GM23338 (cell line): ENCODE results near the gene DDB1. TPM values are rescaled to one million over a fixed set of nuclear protein-coding genes. Genes with fewer than 3 reads are reported as not detected.
A peak's percentile ranks its signal among the peaks of the same experiment; 100 is the strongest.

ENCODE experiments used
- ATAC-seq: fragments of 200-7000 bp; cut with Tn5 transposase; 3 replicates; pipeline ENCODE4 v1.9.1; 2020
- DNase-seq: peaks from one replicate; pipeline ENCODE4 v3.0.0-alpha.2; 2015; ENCODE audit warnings: low spot score
- H2AFZ ChIP-seq: fragments of 200-600 bp; sonication (generic); 2 replicates; pipeline ENCODE4 v1.8.0; 2016; ENCODE audit warnings: antibody characterized with exemption, mild to moderate bottlenecking, moderate library complexity
- H3F3A ChIP-seq: fragments of 200-600 bp; sonication (generic); replicated peaks from 2 replicates; pipeline ENCODE4 v1.8.0; 2017; ENCODE audit warnings: antibody characterized with exemption, mixed run types, low read depth
- H3K27ac ChIP-seq: fragments of 200-600 bp; sonication (generic); 2 replicates; pipeline ENCODE4 v1.6.1; 2016; ENCODE audit warnings: low read depth
- H3K27me3 ChIP-seq: fragments of 200-600 bp; sonication (generic); 2 replicates; pipeline ENCODE4 v1.8.0; 2016; ENCODE audit warnings: mild to moderate bottlenecking, mixed run types, moderate library complexity; ENCODE audit not compliant: insufficient read depth
- H3K36me3 ChIP-seq: fragments of 200-600 bp; sonication (generic); 2 replicates; pipeline ENCODE4 v1.8.0; 2016; ENCODE audit warnings: mild to moderate bottlenecking; ENCODE audit not compliant: insufficient read depth
- H3K4me1 ChIP-seq: fragments of 200-600 bp; sonication (generic); 2 replicates; pipeline ENCODE4 v1.8.0; 2016; ENCODE audit warnings: mild to moderate bottlenecking, moderate library complexity; ENCODE audit not compliant: insufficient read depth
- H3K4me2 ChIP-seq: fragments of 200-600 bp; sonication (generic); 2 replicates; pipeline ENCODE4 v1.7.1; 2017; ENCODE audit warnings: mixed run types
- H3K4me3 ChIP-seq: fragments of 200-600 bp; sonication (generic); 2 replicates; pipeline ENCODE4 v1.6.1; 2016; ENCODE audit warnings: mixed run types
- H3K79me2 ChIP-seq: fragments of 200-600 bp; sonication (generic); replicated peaks from 2 replicates; pipeline ENCODE4 v1.8.0; 2017; ENCODE audit warnings: mild to moderate bottlenecking; ENCODE audit not compliant: insufficient read depth
- H3K9me2 ChIP-seq: fragments of 200-600 bp; sonication (generic); 2 replicates; pipeline ENCODE4 v1.8.0; 2017; ENCODE audit not compliant: insufficient read depth
- H4K20me1 ChIP-seq: fragments of 200-600 bp; sonication (generic); replicated peaks from 2 replicates; pipeline ENCODE4 v1.8.0; 2017; ENCODE audit warnings: mild to moderate bottlenecking; ENCODE audit not compliant: insufficient read depth
- H3K27ac Mint-ChIP-seq: 2 replicates; pipeline ENCODE4 v1.8.0; 2020; ENCODE audit warnings: inconsistent platforms, mild to moderate bottlenecking, moderate library complexity, mixed read lengths
- H3K27me3 Mint-ChIP-seq: 3 replicates; pipeline ENCODE4 v1.8.0; 2022; ENCODE audit warnings: low read depth, mild to moderate bottlenecking, moderate library complexity, mixed read lengths, inconsistent platforms; ENCODE audit not compliant: insufficient read depth, poor library complexity
- H3K36me3 Mint-ChIP-seq: 3 replicates; pipeline ENCODE4 v1.8.0; 2021; ENCODE audit warnings: low read depth, mild to moderate bottlenecking, inconsistent platforms, moderate library complexity, mixed read lengths
- H3K4me1 Mint-ChIP-seq: 3 replicates; pipeline ENCODE4 v1.8.0; 2020; ENCODE audit warnings: mild to moderate bottlenecking, inconsistent platforms, mixed read lengths
- H3K4me3 Mint-ChIP-seq: 3 replicates; pipeline ENCODE4 v1.8.0; 2021; ENCODE audit warnings: moderate library complexity, mild to moderate bottlenecking, inconsistent platforms, mixed read lengths
- H3K9me3 Mint-ChIP-seq: 3 replicates; pipeline ENCODE4 v1.8.0; 2020; ENCODE audit warnings: moderate library complexity, mild to moderate bottlenecking, inconsistent platforms, mixed read lengths
- CTCF ChIP-seq, 2 experiments: fragments of 200-600 bp in 1 of 2; sonication (generic) in 1 of 2; conservative IDR thresholded peaks; 2 replicates each; pipeline versions ENCODE4 v1.5.1 to v1.6.1; 2016 to 2017; ENCODE audit warnings: antibody characterized with exemption in 2 of 2, low read depth in 2 of 2, mild to moderate bottlenecking in 2 of 2, moderate library complexity in 1 of 2
- EZH2 ChIP-seq: fragments of 200-600 bp; sonication (generic); IDR thresholded peaks from one replicate; pipeline ENCODE4 v1.8.0; 2017; ENCODE audit warnings: antibody characterized with exemption, mild to moderate bottlenecking, low read depth; ENCODE audit not compliant: unreplicated experiment
- REST ChIP-seq: IDR thresholded peaks from one replicate; pipeline ENCODE4 v1.6.1; 2018; ENCODE audit warnings: antibody characterized with exemption; ENCODE audit not compliant: unreplicated experiment
- STAT1 ChIP-seq: IDR thresholded peaks from one replicate; pipeline ENCODE4 v1.6.1; 2016; ENCODE audit warnings: antibody characterized with exemption; ENCODE audit not compliant: unreplicated experiment
- polyA plus RNA-seq: library from polyadenylated mRNA; unstranded; fragments of >200 nt; fragmentation: Nextera tagmentation; extraction: Ambion mirVana; gene quantifications from 2 replicates; pipeline ENCODE4 v1.2.1, GENCODE V29; 2016
- total RNA-seq: library from RNA; depleted of rRNA; stranded (reverse); fragments of >200 nt; shearing (Covaris generic); gene quantifications from 2 replicates; pipeline ENCODE4 v1.2.3, GENCODE V29; 2014
- TF ChIP-seq, protein P1 (sequence below): IDR thresholded peaks from 2 replicates; pipeline ENCODE4 v1.6.1; 2016; ENCODE audit warnings: antibody characterized with exemption

DDB1 gene
- total and polyA plus RNA-seq, 2 experiments from 2014 or later, result 102 to 282 TPM

- Histone ChIP-seq H3K27me3 (no peaks in the 10 kb centered on the region), H3K36me3 (peaks cover 12% of the 10 kb centered on the region; the same call in 1 of the 2 replicates), H3K79me2 (no peaks in the 10 kb centered on the region), H3K4me2 (no peak overlapping the region), H3K4me3 (no peak overlapping the region), H3F3A (peaks cover 12% of the 10 kb centered on the region; the same call in 1 of the 2 replicates), H3K4me1 (peaks cover 8% of the 10 kb centered on the region; the same call in 1 of the 2 replicates), H4K20me1 (no peaks in the 10 kb centered on the region; the same call in 1 of the 2 replicates), H2AFZ (no peak overlapping the region), H3K9me2 (no peaks in the 10 kb centered on the region), H3K27ac (no peak overlapping the region)
- H3K4me1 Mint-ChIP-seq, result peaks cover 32% of the 10 kb centered on the region
- TF ChIP-seq STAT1 (no peak), REST (no peak)
- no peaks in the 10 kb centered on the region for H3K9me3 Mint-ChIP-seq
- peaks cover 50% of the 10 kb centered on the region for H3K36me3 Mint-ChIP-seq
- no peak for DNase-seq
- peak overlapping the region; percentile 30; the same call in 1 of the 3 replicates for H3K4me3 Mint-ChIP-seq
- H3K27ac Mint-ChIP-seq, result no peak overlapping the region
- peaks cover 7% of the 10 kb centered on the region for H3K27me3 Mint-ChIP-seq
- no peak for ATAC-seq
These were observed 51.9 kb downstream of the DDB1 start for GRCh38 chr11:61280883-61281580.

DNA sequence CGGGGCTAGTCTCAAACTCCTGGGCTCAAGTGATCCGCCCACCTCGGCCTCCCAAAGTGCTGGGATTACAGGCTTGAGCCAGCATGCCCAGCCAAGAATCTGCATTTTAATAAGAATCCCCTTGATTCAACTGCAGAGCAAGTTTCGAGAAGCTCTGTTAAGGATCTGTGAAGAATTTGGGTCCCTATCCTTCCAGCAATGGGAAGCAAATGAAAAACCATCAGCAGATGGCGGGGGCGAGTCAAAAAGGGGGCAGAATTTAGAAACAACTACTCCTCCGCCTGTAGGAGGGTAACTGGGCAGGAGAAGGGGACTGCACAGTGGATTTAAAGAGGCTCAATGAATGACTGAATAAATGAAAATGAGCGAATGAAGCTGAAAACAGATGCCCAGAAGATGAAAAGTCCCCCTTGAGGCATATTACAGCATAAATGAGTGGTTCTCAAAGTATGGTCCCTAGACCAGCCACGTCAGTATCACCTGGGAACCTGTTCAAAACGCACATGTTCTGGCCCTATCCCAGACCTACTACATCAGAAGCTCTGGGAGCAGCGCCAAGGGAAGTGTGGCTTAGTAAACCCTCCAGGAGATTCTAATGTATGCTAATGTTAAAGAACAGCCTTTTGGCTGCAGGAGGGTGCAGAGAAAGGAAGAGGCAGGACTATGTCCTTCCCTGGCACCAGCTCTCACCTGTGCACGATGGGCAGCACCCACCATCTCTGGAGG lies 52.8 kb downstream of the DDB1 start:
- H3K9me3 Mint-ChIP-seq, result no peaks in the 10 kb centered on the region
- no peaks in the 10 kb centered on the region; the same call in 1 of the 2 replicates for H4K20me1 ChIP-seq
- H3K36me3 Mint-ChIP-seq, result peaks cover 41% of the 10 kb centered on the region
- H3K79me2 ChIP-seq, result no peaks in the 10 kb centered on the region
- H3K36me3 ChIP-seq, result peaks cover 12% of the 10 kb centered on the region; the same call in 1 of the 2 replicates
- no peak overlapping the region for H3K27ac Mint-ChIP-seq
- no peaks in the 10 kb centered on the region for H3K27me3 ChIP-seq
- H3K4me1 Mint-ChIP-seq, result peaks cover 32% of the 10 kb centered on the region
- no peak overlapping the region for H2AFZ ChIP-seq
- peaks cover 8% of the 10 kb centered on the region; the same call in 1 of the 2 replicates for H3K4me1 ChIP-seq
- TF ChIP-seq EZH2 (no peak), CTCF (conservative IDR thresholded peaks at IDR 0.05; ENCODE audit: low read depth in 2 of 2) (peak; percentile 17 to 39; a peak in 2 of 4 replicates)
- TF ChIP-seq, protein P1, sequence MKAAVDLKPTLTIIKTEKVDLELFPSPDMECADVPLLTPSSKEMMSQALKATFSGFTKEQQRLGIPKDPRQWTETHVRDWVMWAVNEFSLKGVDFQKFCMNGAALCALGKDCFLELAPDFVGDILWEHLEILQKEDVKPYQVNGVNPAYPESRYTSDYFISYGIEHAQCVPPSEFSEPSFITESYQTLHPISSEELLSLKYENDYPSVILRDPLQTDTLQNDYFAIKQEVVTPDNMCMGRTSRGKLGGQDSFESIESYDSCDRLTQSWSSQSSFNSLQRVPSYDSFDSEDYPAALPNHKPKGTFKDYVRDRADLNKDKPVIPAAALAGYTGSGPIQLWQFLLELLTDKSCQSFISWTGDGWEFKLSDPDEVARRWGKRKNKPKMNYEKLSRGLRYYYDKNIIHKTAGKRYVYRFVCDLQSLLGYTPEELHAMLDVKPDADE, result no peak
- no peaks in the 10 kb centered on the region for H3K9me2 ChIP-seq
- H3K27me3 Mint-ChIP-seq, result peaks cover 9% of the 10 kb centered on the region
- peaks cover 12% of the 10 kb centered on the region; the same call in 1 of the 2 replicates for H3F3A ChIP-seq
- DNase-seq, result peak; percentile 45
- H3K4me3 Mint-ChIP-seq, result no peak overlapping the region
- no peak overlapping the region for H3K4me3 ChIP-seq
- H3K4me2 ChIP-seq, result no peak overlapping the region
- no peak overlapping the region for H3K27ac ChIP-seq
- ATAC-seq, result peak; percentile 19; the same call in 2 of the 3 replicates
